WTC11 (cell line): Measurements from ENCODE around the gene HAGHL.

Experiments
- ARID4B ChIP-seq: sonication (generic); formaldehyde crosslinking; IDR thresholded peaks from 2 replicates; pipeline ENCODE4 v1.8.0; 2023; ENCODE audit warnings: missing genetic modification reagents, mild to moderate bottlenecking, borderline replicate concordance
- ATF3 ChIP-seq: sonication (generic); formaldehyde crosslinking; conservative IDR thresholded peaks from 2 replicates; pipeline ENCODE4 v1.8.1; 2022; ENCODE audit warnings: mild to moderate bottlenecking, missing genetic modification reagents
- CDX4 ChIP-seq: fragments of 250-450 bp; sonication (Bioruptor Pico); IDR thresholded peaks from 2 replicates; pipeline ENCODE4 v1.9.0; 2021; ENCODE audit warnings: moderate library complexity, mild to moderate bottlenecking, inconsistent platforms, borderline replicate concordance
- CTCF ChIP-seq: fragments of 200-600 bp; IDR thresholded peaks from 2 replicates; pipeline ENCODE4 v1.8.0; 2022; ENCODE audit warnings: antibody characterized with exemption
- E2F1 ChIP-seq: sonication (generic); formaldehyde crosslinking; IDR thresholded peaks from 2 replicates; pipeline ENCODE4 v1.8.0; 2022; ENCODE audit warnings: mild to moderate bottlenecking, missing genetic modification reagents
- FOXK1 ChIP-seq: sonication (generic); formaldehyde crosslinking; IDR thresholded peaks from 2 replicates; pipeline ENCODE4 v1.8.0; 2022; ENCODE audit warnings: mild to moderate bottlenecking, moderate library complexity, missing genetic modification reagents
- FOXP1 ChIP-seq: sonication (generic); formaldehyde crosslinking; IDR thresholded peaks from 2 replicates; pipeline ENCODE4 v1.8.0; 2022; ENCODE audit warnings: missing genetic modification reagents, mild to moderate bottlenecking, moderate library complexity, borderline replicate concordance
- MLX ChIP-seq: sonication (generic); formaldehyde crosslinking; IDR thresholded peaks from 2 replicates; pipeline ENCODE4 v1.8.1; 2023; ENCODE audit warnings: mild to moderate bottlenecking, missing genetic modification reagents, moderate library complexity
- MXD4 ChIP-seq: fragments of 250-450 bp; sonication (Bioruptor Pico); IDR thresholded peaks from 2 replicates; pipeline ENCODE4 v1.8.0; 2021; ENCODE audit warnings: mild to moderate bottlenecking, moderate library complexity, borderline replicate concordance
- NR1H2 ChIP-seq: sonication (generic); formaldehyde crosslinking; IDR thresholded peaks from 2 replicates; pipeline ENCODE4 v1.9.0; 2021; ENCODE audit warnings: mild to moderate bottlenecking, moderate library complexity, missing genetic modification reagents
- PREB ChIP-seq: sonication (generic); formaldehyde crosslinking; IDR thresholded peaks from 2 replicates; pipeline ENCODE4 v1.8.1; 2022; ENCODE audit warnings: mild to moderate bottlenecking, missing genetic modification reagents, moderate library complexity, borderline replicate concordance
- ZNF138 ChIP-seq: sonication (generic); formaldehyde crosslinking; conservative IDR thresholded peaks from 2 replicates; pipeline ENCODE4 v1.8.1; 2022; ENCODE audit warnings: mild to moderate bottlenecking, moderate library complexity, missing genetic modification reagents

- no peak; the same call in 1 of the 2 replicates for TF ChIP-seq CTCF
- 0 out of 2 replicates have a peak, but pooled peaks have one; percentile 20 for TF ChIP-seq FOXP1 (CRISPR knock-in tag)
- TF ChIP-seq MLX = no peak
- TF ChIP-seq E2F1 (CRISPR knock-in tag) = no peak
- TF ChIP-seq FOXK1 (CRISPR knock-in tag) = no peak
- TF ChIP-seq MXD4 (CRISPR knock-in tag) = no peak
- TF ChIP-seq NR1H2 = no peak
- no peak for TF ChIP-seq ATF3 (CRISPR knock-in tag)
- TF ChIP-seq PREB (CRISPR knock-in tag) = no peak
- TF ChIP-seq CDX4 (CRISPR knock-in tag) = no peak
- TF ChIP-seq ZNF138 (CRISPR knock-in tag) = no peak
- peak; percentile 91; the same call in 1 of the 2 replicates for TF ChIP-seq ARID4B (CRISPR knock-in tag)
These were observed 6.4 kb upstream of the HAGHL start for GRCh38 chr16:720447-720989.
